Erythroblast (primary cell): ENCODE data around the gene IGF2BP1.

Experiments used
- DNase-seq, 2 experiments: peaks; one replicate each; lab custom pipeline; 2025; lab: John Stamatoyannopoulos, UW
- GATA1 ChIP-seq: IDR thresholded peaks from 2 replicates; pipeline ENCODE4 v1.6.1; 2011; ENCODE audit warnings: low read depth, mild to moderate bottlenecking, control low read depth, low read length, moderate library complexity
- POLR2A ChIP-seq: IDR thresholded peaks from 2 replicates; pipeline ENCODE4 v1.6.1; 2011; ENCODE audit warnings: mild to moderate bottlenecking, low read length

The IGF2BP1 gene

GRCh38 chr17:48990882-48991357 is 6.3 kb upstream of the IGF2BP1 start:
- no peak for DNase-seq
- TF ChIP-seq POLR2A = no peak
- TF ChIP-seq GATA1 = no peak

GRCh38 chr17:48992444-48992843 is 4.7 kb upstream of the IGF2BP1 start:
- DNase-seq = no peak
- TF ChIP-seq POLR2A = no peak
- TF ChIP-seq GATA1 = no peak

- TF ChIP-seq POLR2A (no peak), GATA1 (no peak)
- DNase-seq = no peak
These were observed 3.9 kb upstream of the IGF2BP1 start for GRCh38 chr17:48993305-48993704.

- TF ChIP-seq POLR2A = no peak
- no peak for TF ChIP-seq GATA1
- peak in 1 of 2 experiments; percentile 13 for DNase-seq
These were observed 3.2 kb upstream of the IGF2BP1 start for GRCh38 chr17:48993951-48994350.

GRCh38 chr17:48994549-48995303 is 2.5 kb upstream of the IGF2BP1 start:
- peak in 1 of 2 experiments; percentile 34 for DNase-seq
- TF ChIP-seq GATA1 = no peak
- TF ChIP-seq POLR2A = no peak

- DNase-seq = peak; percentile 50 to 62
- TF ChIP-seq GATA1 (no peak), POLR2A (no peak)
These were observed 1.7 kb upstream of the IGF2BP1 start for GRCh38 chr17:48995304-48995973.

GRCh38 chr17:48995974-48996721 is 1.0 kb upstream of the IGF2BP1 start:
- DNase-seq = peak; percentile 75 to 78
- TF ChIP-seq POLR2A (no peak), GATA1 (no peak)

- DNase-seq = no peak
- no peak for TF ChIP-seq POLR2A
- TF ChIP-seq GATA1 = no peak
These were observed 473 bp upstream of the IGF2BP1 start for GRCh38 chr17:48996722-48997102.

GRCh38 chr17:48997827-48998586 is 822 bp downstream of the IGF2BP1 start:
- peak; percentile 66 to 75 for DNase-seq
- TF ChIP-seq GATA1 (no peak), POLR2A (no peak)

GRCh38 chr17:48998587-48999440 is 1.6 kb downstream of the IGF2BP1 start:
- no peak for TF ChIP-seq POLR2A
- TF ChIP-seq GATA1 = no peak
- peak; percentile 53 to 61 for DNase-seq

- DNase-seq = peak in 1 of 2 experiments; percentile 45
- TF ChIP-seq GATA1 (no peak), POLR2A (no peak)
These were observed 3.8 kb downstream of the IGF2BP1 start for GRCh38 chr17:49000943-49001342.

- peak in 1 of 2 experiments; percentile 37 for DNase-seq
- no peak for TF ChIP-seq GATA1
- TF ChIP-seq POLR2A = no peak
These were observed 4.5 kb downstream of the IGF2BP1 start for GRCh38 chr17:49001671-49002070.

GRCh38 chr17:49002331-49002730 is 5.1 kb downstream of the IGF2BP1 start:
- DNase-seq = peak in 1 of 2 experiments; percentile 16
- TF ChIP-seq GATA1 (no peak), POLR2A (no peak)
